Measurements from ENCODE around the gene OR5B3.
"Not testable (repeated sequence)": the region's sequence is repeated elsewhere in the genome, so short reads cannot be mapped to it uniquely, and the experiment has no call there.

The OR5B3 gene

DNA sequence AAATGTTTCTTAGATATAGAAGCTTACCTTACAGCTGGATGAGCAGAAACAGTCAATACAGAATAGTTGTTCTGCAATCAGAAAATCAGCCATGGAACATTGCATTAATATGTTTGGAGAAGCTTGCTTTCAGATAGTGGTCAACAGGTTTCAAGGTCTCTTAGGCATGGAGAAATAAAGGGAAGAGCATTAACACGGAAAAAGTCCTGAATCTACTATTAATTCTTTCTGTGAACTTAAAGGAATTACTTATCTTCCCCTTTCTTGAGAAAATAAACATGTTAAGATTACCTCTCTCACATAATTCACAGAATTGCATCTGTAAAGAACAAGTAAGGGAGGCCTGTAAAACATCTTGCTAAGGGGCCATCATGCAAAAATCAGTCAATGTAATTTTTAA lies at the start of gene OR5B3:
Gene OR5B3, minus strand, starts transcription at position 101 of the 400 bp plus-strand sequence. CDS start 3,465 bp downstream, outside the sequence.
- no peak within 1 kb of the TSS for H3K9ac ChIP-seq (ENCODE audit: low read length)
- H3K9me3 ChIP-seq (ENCODE audit: control insufficient read depth, low read length): peaks cover 23% of the 10 kb centered on the region
- H3K36me3 ChIP-seq (ENCODE audit: control insufficient read depth, insufficient read depth, low read length, severe bottlenecking): no peaks in the 10 kb centered on the region
- H3K4me3 ChIP-seq (ENCODE audit: low read length): no peak within 1 kb of the TSS
- H3K27me3 ChIP-seq (replicated peaks; ENCODE audit: control insufficient read depth, insufficient read depth, low read length): no peaks in the 10 kb centered on the region
- no peak for DNase-seq (ENCODE audit: low read depth)
- H3K4me1 ChIP-seq (ENCODE audit: control insufficient read depth, insufficient read depth, low read length): no peaks in the 10 kb centered on the region

DNA sequence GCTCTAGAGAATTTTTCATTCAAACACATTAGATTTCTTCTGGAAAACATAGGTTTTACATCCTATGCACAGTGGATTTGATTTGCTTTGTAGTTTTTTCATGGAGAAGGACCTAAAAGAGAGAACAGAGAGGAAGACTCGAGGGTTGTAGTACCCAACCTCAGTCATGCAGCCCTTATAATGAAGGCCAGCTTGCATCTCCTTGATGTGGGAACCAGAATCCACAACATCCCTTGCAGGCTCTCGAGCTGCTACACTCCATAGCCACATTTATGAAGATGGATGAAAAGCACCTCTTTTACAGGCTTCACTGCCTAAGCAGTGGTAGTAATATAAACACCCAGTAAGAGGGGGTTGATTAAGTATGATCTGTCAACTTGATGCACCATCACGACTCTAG lies 44.9 kb upstream of the OR5B3 start:
- Histone ChIP-seq H3K27me3 (replicated peaks; ENCODE audit: control insufficient read depth, insufficient read depth, low read length) (no peaks in the 10 kb centered on the region), H3K9ac (ENCODE audit: low read length) (no peak overlapping the region), H3K4me3 (ENCODE audit: low read length) (no peak overlapping the region), H3K4me1 (ENCODE audit: control insufficient read depth, insufficient read depth, low read length) (no peaks in the 10 kb centered on the region), H3K36me3 (ENCODE audit: control insufficient read depth, insufficient read depth, low read length, severe bottlenecking) (no peaks in the 10 kb centered on the region), H3K9me3 (ENCODE audit: control insufficient read depth, low read length) (peaks cover 8% of the 10 kb centered on the region)
- DNase-seq (ENCODE audit: low read depth): no peak

DNA sequence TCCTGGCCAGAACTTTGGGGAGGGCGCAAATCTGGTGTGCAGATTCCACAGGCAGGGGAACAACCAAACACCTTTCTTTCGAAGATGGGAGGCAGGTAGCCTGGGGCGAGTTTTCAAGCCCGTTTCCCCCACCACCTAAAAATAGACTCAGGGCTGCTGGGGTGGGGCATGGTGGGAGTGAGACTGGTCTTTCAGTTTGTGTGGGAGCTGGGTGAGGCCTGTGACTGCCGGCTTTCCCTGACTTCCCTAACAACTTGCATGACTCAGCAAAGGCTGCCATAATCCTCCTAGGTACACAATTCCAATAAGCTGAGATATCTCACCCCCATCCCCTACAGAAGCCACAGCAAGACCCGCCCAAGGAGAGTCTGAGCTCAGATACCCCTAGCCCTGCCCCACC lies 39.6 kb upstream of the OR5B3 start:
- no peaks in the 10 kb centered on the region for H3K4me1 ChIP-seq (ENCODE audit: control insufficient read depth, insufficient read depth, low read length)
- H3K4me3 ChIP-seq (ENCODE audit: low read length): no peak overlapping the region
- no peak overlapping the region for H3K9ac ChIP-seq (ENCODE audit: low read length)
- H3K27me3 ChIP-seq (replicated peaks; ENCODE audit: control insufficient read depth, insufficient read depth, low read length): no peaks in the 10 kb centered on the region
- no peaks in the 10 kb centered on the region for H3K36me3 ChIP-seq (ENCODE audit: control insufficient read depth, insufficient read depth, low read length, severe bottlenecking)
- no peak for DNase-seq (ENCODE audit: low read depth)
- peaks cover 19% of the 10 kb centered on the region for H3K9me3 ChIP-seq (ENCODE audit: control insufficient read depth, low read length)

DNA sequence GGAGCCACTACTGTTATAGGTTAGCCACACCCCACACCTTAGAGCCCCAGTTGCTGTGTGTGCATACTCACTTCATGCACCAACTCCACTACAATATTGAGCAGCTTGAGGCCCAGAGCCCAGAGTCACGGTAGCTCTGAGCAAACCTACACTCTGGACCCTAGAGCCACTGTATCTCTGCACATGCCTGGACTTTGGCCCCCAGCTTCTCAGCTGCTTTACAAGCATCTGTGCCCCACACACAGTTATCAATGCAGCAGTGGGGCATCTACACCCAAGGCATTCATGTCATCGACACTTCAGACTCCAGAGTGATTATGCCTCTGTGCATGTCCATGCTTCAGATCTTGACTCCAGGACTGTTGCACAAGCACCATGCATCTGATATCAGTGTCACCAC lies 37.6 kb upstream of the OR5B3 start:
- no peak for DNase-seq (ENCODE audit: low read depth)
- no peaks in the 10 kb centered on the region for H3K4me1 ChIP-seq (ENCODE audit: control insufficient read depth, insufficient read depth, low read length)

DNA sequence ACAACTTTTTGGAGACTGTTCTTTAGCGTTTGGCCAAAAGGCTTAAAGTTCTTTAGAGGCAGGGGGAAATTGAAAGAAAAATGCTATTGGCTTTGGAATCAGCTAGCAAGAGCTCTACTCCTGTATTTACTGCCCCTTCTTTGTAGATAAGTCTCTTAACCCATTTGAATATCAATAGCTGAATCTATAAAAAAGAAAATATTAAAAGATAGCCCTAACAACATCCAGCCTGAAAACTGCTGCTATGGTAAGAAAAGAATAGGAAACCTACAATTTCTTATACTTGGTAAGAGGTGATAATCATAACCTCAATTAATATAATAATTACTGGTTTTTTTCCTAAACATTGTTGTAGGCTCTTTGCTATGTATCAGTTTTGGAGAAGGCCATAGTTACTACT lies 35.5 kb upstream of the OR5B3 start, which contains the start of gene OR5B12:
Gene OR5B12, minus strand, starts transcription at position 101 of the 400 bp plus-strand sequence. CDS start 2,085 bp downstream, outside the sequence.
- H3K9ac ChIP-seq (ENCODE audit: low read length): no peak within 1 kb of the TSS
- DNase-seq (ENCODE audit: low read depth): no peak
- peaks cover 21% of the 10 kb centered on the region for H3K9me3 ChIP-seq (ENCODE audit: control insufficient read depth, low read length)

More for the DNA sequence above, 37.6 kb upstream of the OR5B3 start:
- no peak overlapping the region for H3K9ac ChIP-seq (ENCODE audit: low read length)
- H3K9me3 ChIP-seq (ENCODE audit: control insufficient read depth, low read length): peaks cover 19% of the 10 kb centered on the region
- no peaks in the 10 kb centered on the region for H3K36me3 ChIP-seq (ENCODE audit: control insufficient read depth, insufficient read depth, low read length, severe bottlenecking)
- no peak overlapping the region for H3K4me3 ChIP-seq (ENCODE audit: low read length)
- no peaks in the 10 kb centered on the region for H3K27me3 ChIP-seq (replicated peaks; ENCODE audit: control insufficient read depth, insufficient read depth, low read length)

DNA sequence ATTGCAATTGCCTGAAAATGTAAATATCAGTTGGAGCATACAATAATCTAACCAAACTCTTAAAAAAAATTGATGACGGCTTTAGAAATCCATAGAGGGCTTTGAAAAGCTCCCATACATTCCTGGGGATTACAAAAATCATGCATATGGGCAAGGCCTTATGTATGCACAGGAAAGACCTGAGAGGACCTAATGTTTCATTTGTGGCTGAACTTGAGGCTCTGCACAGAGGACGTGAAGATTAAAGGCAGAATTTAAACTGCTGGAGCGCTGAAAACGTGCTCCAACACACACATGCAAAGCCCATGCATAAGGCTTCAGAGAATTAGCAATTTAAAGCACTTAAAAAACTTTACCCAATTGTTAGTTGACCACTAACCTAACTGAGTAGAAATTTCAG lies 31.8 kb upstream of the OR5B3 start:
- Histone ChIP-seq H3K9ac (ENCODE audit: low read length) (no peak overlapping the region), H3K9me3 (ENCODE audit: control insufficient read depth, low read length) (peaks cover 20% of the 10 kb centered on the region), H3K4me3 (ENCODE audit: low read length) (no peak overlapping the region), H3K36me3 (ENCODE audit: control insufficient read depth, insufficient read depth, low read length, severe bottlenecking) (no peaks in the 10 kb centered on the region), H3K27me3 (replicated peaks; ENCODE audit: control insufficient read depth, insufficient read depth, low read length) (no peaks in the 10 kb centered on the region), H3K4me1 (ENCODE audit: control insufficient read depth, insufficient read depth, low read length) (no peaks in the 10 kb centered on the region)
- no peak for DNase-seq (ENCODE audit: low read depth)

More for the DNA sequence above, 35.5 kb upstream of the OR5B3 start, which contains the start of gene OR5B12:
- Histone ChIP-seq H3K27me3 (replicated peaks; ENCODE audit: control insufficient read depth, insufficient read depth, low read length) (no peaks in the 10 kb centered on the region), H3K4me1 (ENCODE audit: control insufficient read depth, insufficient read depth, low read length) (no peaks in the 10 kb centered on the region), H3K36me3 (ENCODE audit: control insufficient read depth, insufficient read depth, low read length, severe bottlenecking) (no peaks in the 10 kb centered on the region), H3K4me3 (ENCODE audit: low read length) (no peak within 1 kb of the TSS)

DNA sequence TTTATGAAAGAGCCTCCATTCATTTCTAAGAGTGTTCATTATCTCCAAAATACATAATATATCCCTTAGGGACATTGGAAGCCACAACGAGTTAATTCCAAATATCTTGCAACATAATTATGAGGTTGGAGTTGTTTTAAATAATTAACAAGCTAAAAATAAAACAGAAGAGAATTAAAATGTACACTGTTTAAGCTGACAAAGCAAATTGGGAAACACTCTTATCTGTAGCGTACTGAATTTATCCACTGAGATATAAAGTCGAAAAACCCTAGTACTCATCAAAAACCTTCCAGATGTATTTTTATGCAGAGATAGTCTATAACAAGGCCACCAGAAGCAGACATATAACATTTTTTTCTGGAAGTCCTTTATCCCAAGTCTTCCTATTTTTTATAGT lies 27.5 kb upstream of the OR5B3 start:
- no peak for DNase-seq (ENCODE audit: low read depth)

DNA sequence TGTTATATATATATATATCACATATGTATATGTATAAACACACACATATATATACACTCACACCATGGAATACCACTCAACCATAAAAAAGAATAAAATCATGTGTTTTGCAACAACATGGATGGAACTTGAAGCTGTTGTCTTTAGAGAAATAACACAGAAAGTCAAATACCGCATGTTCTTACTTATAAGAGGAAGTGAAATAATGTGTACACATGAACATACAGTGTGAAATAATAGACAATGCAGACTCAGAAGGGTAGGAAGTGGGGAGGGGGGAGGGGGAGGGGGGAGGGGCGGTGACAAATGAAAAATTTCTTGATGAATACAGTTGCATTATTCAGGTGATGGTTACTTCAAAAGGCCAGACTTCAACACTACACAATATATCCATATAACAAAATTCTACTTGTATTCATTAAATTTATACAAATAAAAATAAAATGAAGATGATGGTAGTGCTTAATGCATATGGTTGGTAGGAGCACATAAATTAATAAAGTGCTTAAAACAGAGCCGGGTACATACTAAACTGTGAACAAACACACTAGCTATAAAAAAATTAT lies 27.0 kb upstream of the OR5B3 start:
- H3K27me3 ChIP-seq (replicated peaks; ENCODE audit: control insufficient read depth, insufficient read depth, low read length): no peaks in the 10 kb centered on the region
- no peak overlapping the region for H3K4me3 ChIP-seq (ENCODE audit: low read length)
- H3K9ac ChIP-seq (ENCODE audit: low read length): no peak overlapping the region
- no peaks in the 10 kb centered on the region for H3K4me1 ChIP-seq (ENCODE audit: control insufficient read depth, insufficient read depth, low read length)
- no peak for DNase-seq (ENCODE audit: low read depth)
- no peaks in the 10 kb centered on the region for H3K36me3 ChIP-seq (ENCODE audit: control insufficient read depth, insufficient read depth, low read length, severe bottlenecking)
- H3K9me3 ChIP-seq (ENCODE audit: control insufficient read depth, low read length): peaks cover 16% of the 10 kb centered on the region

More for the DNA sequence above, 27.5 kb upstream of the OR5B3 start:
- no peaks in the 10 kb centered on the region for H3K27me3 ChIP-seq (replicated peaks; ENCODE audit: control insufficient read depth, insufficient read depth, low read length)
- no peaks in the 10 kb centered on the region for H3K4me1 ChIP-seq (ENCODE audit: control insufficient read depth, insufficient read depth, low read length)
- H3K4me3 ChIP-seq (ENCODE audit: low read length): no peak overlapping the region
- no peaks in the 10 kb centered on the region for H3K36me3 ChIP-seq (ENCODE audit: control insufficient read depth, insufficient read depth, low read length, severe bottlenecking)
- no peak overlapping the region for H3K9ac ChIP-seq (ENCODE audit: low read length)
- peaks cover 16% of the 10 kb centered on the region for H3K9me3 ChIP-seq (ENCODE audit: control insufficient read depth, low read length)

DNA sequence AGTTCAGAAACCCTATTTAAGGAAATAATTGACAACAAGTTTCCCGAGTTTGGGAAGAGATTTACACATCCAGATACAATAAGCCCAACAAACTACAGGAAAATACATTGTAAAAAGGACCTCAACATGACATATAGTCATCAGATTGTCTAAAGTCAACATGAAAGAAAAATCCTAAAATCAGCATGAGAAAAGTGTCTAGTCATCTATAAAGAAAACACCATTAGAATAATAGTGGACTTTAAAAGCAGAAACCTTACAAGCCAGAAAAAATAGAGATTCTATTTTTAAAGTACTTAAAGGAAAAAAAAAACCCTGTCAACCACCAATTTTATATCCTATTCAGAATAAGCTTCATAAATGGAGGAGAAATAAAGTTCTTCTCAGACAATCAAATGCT lies 22.6 kb upstream of the OR5B3 start:
- Histone ChIP-seq H3K4me3 (ENCODE audit: low read length) (no peak overlapping the region), H3K9ac (ENCODE audit: low read length) (no peak overlapping the region), H3K4me1 (ENCODE audit: control insufficient read depth, insufficient read depth, low read length) (no peaks in the 10 kb centered on the region), H3K27me3 (replicated peaks; ENCODE audit: control insufficient read depth, insufficient read depth, low read length) (no peaks in the 10 kb centered on the region), H3K36me3 (ENCODE audit: control insufficient read depth, insufficient read depth, low read length, severe bottlenecking) (no peaks in the 10 kb centered on the region), H3K9me3 (ENCODE audit: control insufficient read depth, low read length) (peaks cover 5% of the 10 kb centered on the region)
- no peak for DNase-seq (ENCODE audit: low read depth)

DNA sequence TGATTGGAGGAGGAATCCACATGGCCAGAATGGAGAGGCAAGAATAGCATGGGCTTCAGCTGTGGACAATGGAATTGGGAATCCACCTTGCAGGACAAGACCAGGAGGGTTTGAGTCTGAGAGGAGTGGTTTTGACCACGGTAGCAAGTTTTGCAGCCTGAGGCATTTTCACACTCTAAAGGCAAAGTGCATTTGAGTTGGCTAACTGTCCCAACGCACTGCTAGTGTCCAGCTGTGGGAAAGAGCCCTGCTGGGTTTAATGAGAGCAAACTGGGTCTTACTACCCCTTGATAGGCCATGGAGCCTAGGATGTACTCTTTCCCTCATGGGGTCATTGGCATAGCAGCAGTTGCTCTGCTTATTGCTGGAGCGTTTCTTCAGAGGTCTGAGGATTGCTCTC lies 21.3 kb upstream of the OR5B3 start, which contains the start of gene OR5B2:
Gene OR5B2, minus strand, starts transcription at position 101 of the 400 bp plus-strand sequence. CDS start 4,860 bp downstream, outside the sequence.
- Histone ChIP-seq H3K27me3 (replicated peaks; ENCODE audit: control insufficient read depth, insufficient read depth, low read length) (no peaks in the 10 kb centered on the region), H3K4me3 (ENCODE audit: low read length) (no peak within 1 kb of the TSS), H3K36me3 (ENCODE audit: control insufficient read depth, insufficient read depth, low read length, severe bottlenecking) (no peaks in the 10 kb centered on the region), H3K9ac (ENCODE audit: low read length) (no peak within 1 kb of the TSS), H3K4me1 (ENCODE audit: control insufficient read depth, insufficient read depth, low read length) (no peaks in the 10 kb centered on the region), H3K9me3 (ENCODE audit: control insufficient read depth, low read length) (peaks cover 5% of the 10 kb centered on the region)
- DNase-seq (ENCODE audit: low read depth): no peak

DNA sequence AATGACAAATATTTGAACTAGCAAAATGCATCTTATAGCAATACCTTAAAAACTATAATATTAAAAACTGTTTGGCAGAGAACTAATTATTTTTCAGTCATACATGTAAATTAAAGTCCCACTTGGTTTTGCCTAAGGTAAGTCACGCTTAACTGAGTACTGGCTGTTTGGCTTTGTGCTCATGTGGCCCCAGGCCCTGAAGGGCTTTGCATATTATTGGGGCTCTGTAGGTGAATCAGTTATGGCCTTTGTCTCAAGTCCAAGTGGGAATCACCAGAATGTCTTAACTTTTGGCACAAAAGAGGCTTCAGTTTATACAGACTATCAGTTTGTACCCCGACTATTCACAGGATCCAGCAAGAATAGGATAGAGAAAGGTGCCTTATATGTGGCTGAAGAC lies 7.1 kb downstream of the OR5B3 start:
- DNase-seq (ENCODE audit: low read depth); H3K9ac ChIP-seq (ENCODE audit: low read length); H3K9me3 ChIP-seq (ENCODE audit: control insufficient read depth, low read length); H3K4me1 ChIP-seq (ENCODE audit: control insufficient read depth, insufficient read depth, low read length); H3K36me3 ChIP-seq (ENCODE audit: control insufficient read depth, insufficient read depth, low read length, severe bottlenecking); H3K4me3 ChIP-seq (ENCODE audit: low read length); H3K27me3 ChIP-seq (replicated peaks; ENCODE audit: control insufficient read depth, insufficient read depth, low read length): not testable (repeated sequence)

DNA sequence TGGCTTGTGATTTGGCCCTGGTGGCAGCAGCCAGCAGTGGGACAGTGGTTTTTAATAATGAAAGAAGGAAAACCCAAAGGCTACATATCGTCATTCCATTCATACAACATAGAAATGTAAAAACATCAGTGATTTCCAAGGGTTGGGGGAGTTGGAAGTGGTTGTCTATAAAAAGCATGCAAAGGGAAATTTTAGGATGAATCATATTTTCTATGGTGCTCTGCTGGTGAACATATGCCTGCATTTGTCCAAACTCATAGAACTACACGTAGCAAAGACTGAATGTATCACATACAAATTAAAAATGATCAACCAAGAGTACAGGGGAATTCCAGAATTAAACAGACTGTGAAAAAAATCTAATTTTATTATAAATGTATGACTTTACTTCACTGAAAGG lies 11.1 kb downstream of the OR5B3 start:
- peaks cover 4% of the 10 kb centered on the region for H3K9me3 ChIP-seq (ENCODE audit: control insufficient read depth, low read length)
- no peak overlapping the region for H3K4me3 ChIP-seq (ENCODE audit: low read length)
- H3K9ac ChIP-seq (ENCODE audit: low read length): no peak overlapping the region
- H3K4me1 ChIP-seq (ENCODE audit: control insufficient read depth, insufficient read depth, low read length): peaks cover 7% of the 10 kb centered on the region
- H3K27me3 ChIP-seq (replicated peaks; ENCODE audit: control insufficient read depth, insufficient read depth, low read length): no peaks in the 10 kb centered on the region
- DNase-seq (ENCODE audit: low read depth): peak; percentile 15
- H3K36me3 ChIP-seq (ENCODE audit: control insufficient read depth, insufficient read depth, low read length, severe bottlenecking): no peaks in the 10 kb centered on the region
